HUES6 (cell line): ENCODE results near the gene RAP1GDS1.
"Not testable (repeated sequence)": the region's sequence is repeated elsewhere in the genome, so short reads cannot be mapped to it uniquely, and the experiment has no call there.

Experiments used
- H3K27ac ChIP-seq: 2 replicates; pipeline ENCODE4 v1.7.0; 2013; ENCODE audit warnings: low read depth, mild to moderate bottlenecking, low read length, inconsistent platforms
- H3K27me3 ChIP-seq: 2 replicates; pipeline ENCODE4 v1.6.1; 2013; ENCODE audit warnings: low read length; ENCODE audit not compliant: control insufficient read depth, insufficient read depth
- H3K36me3 ChIP-seq: 2 replicates; pipeline ENCODE4 v1.6.1; 2013; ENCODE audit warnings: low read length; ENCODE audit not compliant: control insufficient read depth, insufficient read depth
- H3K4me1 ChIP-seq: 2 replicates; pipeline ENCODE4 v1.6.1; 2013; ENCODE audit warnings: low read length; ENCODE audit not compliant: control insufficient read depth, insufficient read depth
- H3K4me3 ChIP-seq: 2 replicates; pipeline ENCODE4 v1.5.1; 2013; ENCODE audit warnings: low read depth, low read length
- H3K9ac ChIP-seq: one replicate; pipeline ENCODE4 v1.6.1; 2013; ENCODE audit warnings: mild to moderate bottlenecking, low read length
- H3K9me3 ChIP-seq: 2 replicates; pipeline ENCODE4 v1.6.1; 2013; ENCODE audit warnings: low read depth, low read length; ENCODE audit not compliant: control insufficient read depth, insufficient read depth

Gene RAP1GDS1

DNA sequence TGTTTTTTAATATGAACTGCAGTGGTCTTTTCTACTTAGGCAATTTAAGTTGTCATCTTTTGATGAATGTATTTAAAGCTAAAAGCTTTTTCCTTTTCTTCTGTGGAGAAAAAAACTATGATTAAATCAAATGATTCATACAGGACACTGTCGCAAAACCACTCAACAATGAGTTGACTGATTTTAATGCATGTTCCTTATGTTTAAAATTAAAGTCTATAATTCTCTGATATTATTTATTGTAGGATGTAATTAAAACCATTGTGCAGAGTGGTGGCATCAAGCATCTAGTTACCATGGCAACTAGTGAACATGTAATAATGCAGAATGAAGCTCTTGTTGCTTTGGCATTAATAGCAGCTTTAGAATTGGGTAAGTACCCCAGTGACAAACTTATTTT, 172.5 kb downstream of the RAP1GDS1 start:
- Histone ChIP-seq H3K27ac (no peak overlapping the region), H3K36me3 (peaks cover 3% of the 10 kb centered on the region; the same call in 1 of the 2 replicates), H3K4me3 (no peak overlapping the region), H3K9ac (no peak overlapping the region), H3K9me3 (no peaks in the 10 kb centered on the region), H3K27me3 (no peaks in the 10 kb centered on the region), H3K4me1 (no peaks in the 10 kb centered on the region)

DNA sequence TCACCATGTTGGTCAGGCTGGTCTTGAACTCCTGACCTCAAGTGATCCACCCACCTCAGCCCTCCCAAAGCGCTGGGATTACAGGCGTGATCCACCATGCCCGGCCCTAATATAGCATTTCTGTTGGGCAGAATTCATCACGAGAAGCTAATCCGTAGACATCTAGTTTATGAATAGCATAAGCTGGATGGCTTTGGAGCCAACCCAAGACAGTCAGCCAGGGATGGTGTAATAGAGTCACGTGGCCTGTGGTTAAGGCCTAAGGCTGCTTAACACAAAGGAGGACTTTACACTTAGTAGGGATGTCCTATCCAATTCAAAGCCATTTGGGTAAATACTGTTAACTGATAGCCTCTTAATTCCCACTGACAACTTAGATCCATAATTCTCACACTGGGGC, 173.6 kb downstream of the RAP1GDS1 start:
- Histone ChIP-seq H3K9me3 (no peaks in the 10 kb centered on the region), H3K9ac (no peak overlapping the region), H3K27ac (no peak overlapping the region), H3K4me1 (no peaks in the 10 kb centered on the region), H3K36me3 (peaks cover 3% of the 10 kb centered on the region; the same call in 1 of the 2 replicates), H3K27me3 (no peaks in the 10 kb centered on the region), H3K4me3 (no peak overlapping the region)

DNA sequence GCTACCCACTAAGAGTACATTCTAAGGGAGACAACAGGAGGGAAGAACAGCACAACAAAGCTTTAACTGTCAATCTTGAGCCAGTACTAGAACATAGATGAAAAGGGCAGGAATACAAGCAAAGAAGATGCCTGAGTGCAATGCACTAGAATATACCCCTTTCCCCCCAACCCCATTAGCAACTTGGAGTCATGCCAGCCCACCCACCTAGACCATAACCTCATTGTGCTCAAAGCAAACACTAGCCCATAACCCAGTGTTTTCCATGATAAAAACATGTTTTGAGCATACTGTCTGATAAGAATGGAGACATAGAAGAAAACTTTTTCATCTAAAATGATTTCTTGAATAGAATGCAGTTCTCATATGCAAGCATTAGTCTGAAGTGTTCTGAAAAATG, 183.2 kb downstream of the RAP1GDS1 start:
- H3K4me1 ChIP-seq, result no peaks in the 10 kb centered on the region
- peaks cover 5% of the 10 kb centered on the region; the same call in 1 of the 2 replicates for H3K36me3 ChIP-seq
- no peak overlapping the region for H3K9ac ChIP-seq
- no peaks in the 10 kb centered on the region for H3K27me3 ChIP-seq
- H3K4me3 ChIP-seq, result no peak overlapping the region
- no peaks in the 10 kb centered on the region for H3K9me3 ChIP-seq
- H3K27ac ChIP-seq, result no peak overlapping the region

DNA sequence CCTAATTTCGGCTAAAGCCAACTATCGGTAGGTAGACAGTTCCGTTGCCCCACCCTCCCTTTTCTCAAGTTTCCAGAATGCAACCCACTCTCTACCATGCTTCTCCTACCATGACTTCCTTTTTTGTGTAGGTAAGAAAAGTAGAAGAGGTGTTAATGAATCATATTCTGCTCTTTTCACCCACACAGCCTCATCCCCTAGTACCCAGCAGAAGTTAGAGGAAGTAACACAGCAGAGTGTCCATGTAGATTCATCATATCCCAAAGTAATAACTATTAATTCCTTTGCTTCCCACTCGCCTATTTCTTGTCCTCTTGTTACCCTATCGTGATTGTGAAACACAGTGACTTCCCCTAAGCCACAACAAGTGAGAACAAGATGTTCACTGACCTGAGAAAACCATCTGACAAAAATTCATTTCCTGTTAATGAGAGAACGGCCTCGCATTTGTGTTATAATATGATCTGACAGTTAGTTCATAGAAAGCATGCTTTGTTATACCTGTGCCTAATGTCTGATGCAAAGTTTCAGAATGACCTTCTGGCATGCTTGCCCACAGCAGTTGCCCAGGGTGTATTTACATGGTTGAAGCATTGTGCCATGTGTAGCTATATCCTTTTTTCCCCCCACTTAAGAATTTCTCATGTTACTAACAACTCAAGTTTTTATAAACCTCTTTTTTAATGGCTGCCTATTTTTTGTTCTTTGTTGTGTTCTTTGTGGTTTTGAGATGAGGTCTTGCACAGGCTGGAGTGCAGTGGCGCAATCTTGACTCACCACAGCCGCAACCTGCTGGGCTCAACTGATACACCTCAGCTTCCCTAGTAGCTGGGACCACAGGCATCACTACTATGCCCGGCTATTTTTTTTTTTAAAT, 185.6 kb downstream of the RAP1GDS1 start:
- no peak overlapping the region for H3K27ac ChIP-seq
- no peak overlapping the region for H3K4me3 ChIP-seq
- peaks cover 5% of the 10 kb centered on the region; the same call in 1 of the 2 replicates for H3K36me3 ChIP-seq
- H3K9me3 ChIP-seq, result no peaks in the 10 kb centered on the region
- no peaks in the 10 kb centered on the region for H3K4me1 ChIP-seq
- H3K27me3 ChIP-seq, result no peaks in the 10 kb centered on the region
- H3K9ac ChIP-seq, result no peak overlapping the region

DNA sequence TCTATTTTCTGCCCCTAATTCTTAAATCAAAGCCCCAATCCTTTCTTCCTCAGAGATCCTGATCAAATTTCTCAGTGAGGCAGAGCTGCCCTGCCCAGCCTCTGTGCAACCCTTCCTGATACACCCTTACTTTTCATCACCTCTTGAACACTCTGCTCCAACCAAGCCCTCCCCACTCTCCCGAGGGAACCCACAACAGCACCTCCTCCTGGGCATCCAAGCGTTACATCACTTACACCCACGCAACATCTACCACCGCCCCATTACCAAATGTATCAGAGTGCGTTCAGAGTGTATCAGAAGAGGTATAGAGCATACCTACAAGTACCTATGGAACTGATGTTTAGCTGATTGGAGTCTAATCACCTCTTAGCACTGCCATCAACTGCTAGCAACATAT, 186.5 kb downstream of the RAP1GDS1 start:
- peaks cover 4% of the 10 kb centered on the region for H3K9me3 ChIP-seq
- no peak overlapping the region for H3K27ac ChIP-seq
- no peaks in the 10 kb centered on the region for H3K36me3 ChIP-seq
- H3K4me1 ChIP-seq, result no peaks in the 10 kb centered on the region
- H3K27me3 ChIP-seq, result no peaks in the 10 kb centered on the region
- no peak overlapping the region for H3K4me3 ChIP-seq
- H3K9ac ChIP-seq, result no peak overlapping the region

DNA sequence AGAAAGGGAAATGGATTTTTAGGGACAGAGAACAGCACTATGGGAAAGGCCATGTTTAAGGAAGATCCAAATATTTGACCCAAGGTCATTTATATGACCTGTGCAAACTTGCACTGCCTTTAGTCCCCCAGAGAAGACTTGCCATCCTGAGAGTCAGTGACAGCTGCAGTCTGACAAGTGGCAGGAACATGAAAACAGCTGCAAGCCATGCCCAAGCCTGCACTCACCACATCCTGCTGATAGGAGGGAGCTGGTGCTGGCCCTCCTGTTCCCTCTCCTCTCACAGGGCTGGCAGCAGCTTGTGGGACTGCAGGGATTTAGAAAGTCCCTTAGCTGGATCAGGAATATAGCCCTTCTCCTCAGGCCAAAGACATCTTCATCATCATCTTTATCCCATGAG, 187.7 kb downstream of the RAP1GDS1 start:
- no peak overlapping the region for H3K27ac ChIP-seq
- no peaks in the 10 kb centered on the region for H3K36me3 ChIP-seq
- peaks cover 4% of the 10 kb centered on the region for H3K9me3 ChIP-seq
- no peaks in the 10 kb centered on the region for H3K4me1 ChIP-seq
- H3K9ac ChIP-seq, result no peak overlapping the region
- no peak overlapping the region for H3K4me3 ChIP-seq
- no peaks in the 10 kb centered on the region for H3K27me3 ChIP-seq

DNA sequence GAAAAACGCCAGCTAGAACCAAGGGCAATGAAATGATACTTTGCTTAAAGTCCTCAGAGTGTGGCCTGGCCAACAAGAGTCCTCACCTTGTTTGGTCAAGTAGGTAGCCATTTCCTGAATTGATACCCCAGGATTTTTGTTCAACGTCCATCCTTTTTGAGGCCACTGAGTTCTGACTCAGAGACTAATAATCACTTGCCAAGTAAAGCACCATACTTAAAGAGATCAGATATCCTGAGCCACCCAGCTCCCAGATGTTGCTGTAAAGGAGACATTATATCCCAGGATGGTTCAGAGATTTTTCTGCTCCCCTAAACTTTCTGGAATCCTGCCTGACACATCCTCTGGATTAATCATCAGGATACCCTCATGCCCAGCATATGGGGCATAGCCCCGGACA, 190.9 kb downstream of the RAP1GDS1 start:
- H3K27me3 ChIP-seq, result no peaks in the 10 kb centered on the region
- H3K4me1 ChIP-seq, result no peaks in the 10 kb centered on the region
- H3K36me3 ChIP-seq, result no peaks in the 10 kb centered on the region
- no peak overlapping the region for H3K9ac ChIP-seq
- no peak overlapping the region for H3K27ac ChIP-seq
- no peak overlapping the region for H3K4me3 ChIP-seq
- H3K9me3 ChIP-seq, result peaks cover 4% of the 10 kb centered on the region

DNA sequence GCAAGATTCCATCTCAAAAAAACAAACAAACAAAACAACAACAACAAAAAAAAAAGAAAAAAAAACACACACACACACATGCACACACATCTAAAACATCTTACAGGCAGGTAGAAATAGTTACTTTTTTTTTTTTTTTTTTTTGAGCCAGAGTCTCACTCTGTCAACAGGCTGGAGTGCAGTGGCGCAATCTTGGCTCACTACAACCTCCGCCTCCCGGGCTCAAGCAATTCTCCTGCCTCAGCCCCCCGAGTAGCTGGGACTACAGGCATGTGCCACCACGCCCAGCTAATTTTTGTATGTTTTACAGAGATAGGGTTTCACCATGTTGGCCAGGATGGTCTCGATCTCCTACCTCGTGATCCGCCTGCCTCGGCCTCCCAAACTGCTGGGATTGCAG, 196.2 kb downstream of the RAP1GDS1 start:
- H3K4me1 ChIP-seq, H3K27me3 ChIP-seq, H3K9ac ChIP-seq, H3K36me3 ChIP-seq, H3K4me3 ChIP-seq, H3K27ac ChIP-seq, H3K9me3 ChIP-seq: not testable (repeated sequence)

DNA sequence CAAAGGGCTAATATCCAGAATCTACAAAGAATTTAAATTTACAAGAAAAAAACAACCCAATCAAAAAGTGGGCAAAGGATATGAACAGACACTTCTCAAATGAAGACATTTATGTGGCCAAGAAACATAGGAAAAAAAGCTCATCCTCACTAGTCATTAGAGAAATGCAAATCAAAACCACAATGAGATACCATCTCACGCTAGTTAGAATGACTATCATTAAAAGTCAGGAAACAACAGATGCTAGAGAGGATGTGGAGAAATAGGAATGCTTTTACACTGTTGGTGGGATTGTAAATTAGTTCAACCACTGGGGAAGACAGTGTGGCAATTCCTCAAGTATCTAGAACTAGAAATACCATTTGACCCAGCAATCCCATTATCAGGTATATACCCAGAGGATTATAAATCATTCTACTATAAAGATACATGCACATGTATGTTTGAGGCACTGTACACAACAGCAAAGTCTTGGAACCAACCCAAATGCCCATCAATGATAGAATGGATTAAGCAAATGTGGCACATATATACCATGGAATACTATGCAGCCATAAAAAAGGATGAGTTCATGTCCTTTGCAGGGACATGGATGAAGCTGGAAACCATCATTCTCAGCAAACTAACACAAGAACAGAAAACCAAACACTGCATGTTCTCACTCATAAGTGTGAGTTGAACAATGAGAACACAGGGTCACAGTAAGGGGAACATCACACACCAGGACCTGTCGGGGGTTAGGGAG, 200.1 kb downstream of the RAP1GDS1 start:
- H3K4me3 ChIP-seq, H3K9me3 ChIP-seq, H3K36me3 ChIP-seq, H3K27ac ChIP-seq, H3K9ac ChIP-seq, H3K4me1 ChIP-seq, H3K27me3 ChIP-seq: not testable (repeated sequence)

DNA sequence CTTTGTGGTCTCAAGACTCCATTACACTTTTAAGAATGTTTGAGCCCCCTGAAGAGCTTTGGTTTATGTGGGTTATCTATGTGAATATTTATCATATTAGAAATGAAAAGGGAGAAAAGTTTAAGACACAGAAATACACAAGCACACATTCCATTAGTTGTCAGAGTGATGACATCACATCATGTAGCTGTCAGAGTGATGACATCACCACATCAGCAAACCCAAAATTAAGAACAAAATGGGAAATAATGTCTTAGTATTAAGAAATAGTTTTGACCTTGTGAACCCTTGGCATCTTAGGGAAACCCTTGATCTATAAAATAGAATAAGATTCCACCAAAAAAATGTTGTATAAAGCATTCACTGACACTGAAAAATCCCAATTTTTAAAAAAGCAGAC, 201.3 kb downstream of the RAP1GDS1 start:
- H3K27me3 ChIP-seq, result no peaks in the 10 kb centered on the region

DNA sequence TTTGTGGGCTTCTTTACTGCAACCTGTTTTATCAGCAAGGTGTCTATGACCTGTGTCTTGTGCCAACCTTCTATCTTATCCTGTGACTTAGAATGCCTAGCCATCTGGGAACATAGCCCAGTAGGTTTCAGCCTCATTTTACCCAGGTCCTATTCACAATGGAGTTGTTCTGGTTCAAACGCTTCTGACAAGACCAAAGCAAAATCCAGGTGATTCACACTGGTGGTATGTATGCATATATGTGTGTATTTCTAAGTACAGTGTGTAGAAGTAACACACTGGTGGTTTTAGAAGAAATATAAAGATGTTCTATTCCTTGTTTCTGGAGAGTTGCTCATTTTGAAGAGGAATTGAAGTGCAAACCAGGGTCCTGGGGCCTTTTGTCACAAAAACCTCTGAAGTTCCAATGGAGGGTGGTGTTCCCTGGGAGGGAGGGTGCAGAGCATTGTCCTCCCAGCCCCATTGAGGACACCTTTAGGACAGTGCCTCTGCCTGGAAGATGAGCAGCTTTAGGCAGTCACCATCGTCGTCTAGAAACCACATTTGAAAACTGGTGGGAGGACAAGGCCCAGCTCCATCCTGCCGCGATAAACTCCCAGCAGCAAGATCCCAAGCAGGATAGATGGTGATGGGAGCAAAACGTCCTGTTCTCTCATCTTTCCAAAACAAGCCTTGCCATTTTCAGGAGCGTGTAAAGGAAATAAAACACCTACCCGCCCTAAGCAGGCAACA, 205.8 kb downstream of the RAP1GDS1 start:
- Histone ChIP-seq H3K4me1 (no peaks in the 10 kb centered on the region; the same call in 1 of the 2 replicates), H3K36me3 (no peaks in the 10 kb centered on the region), H3K9me3 (no peaks in the 10 kb centered on the region), H3K9ac (no peak overlapping the region), H3K4me3 (no peak overlapping the region), H3K27me3 (no peaks in the 10 kb centered on the region), H3K27ac (no peak overlapping the region)

More for the DNA sequence above, 201.3 kb downstream of the RAP1GDS1 start:
- Histone ChIP-seq H3K4me1 (no peaks in the 10 kb centered on the region), H3K9ac (no peak overlapping the region), H3K27ac (no peak overlapping the region), H3K36me3 (no peaks in the 10 kb centered on the region), H3K4me3 (no peak overlapping the region), H3K9me3 (no peaks in the 10 kb centered on the region)
